NCI-H510A treated with DMSO at 0.1 percent for 48 hours (cell line): ENCODE results near the gene PTPRD.
A peak's percentile ranks its signal among the peaks of the same experiment; 100 is the strongest.

Experiments used
- DNase-seq: peaks from one replicate; lab custom pipeline; 2025; lab: John Stamatoyannopoulos, UW

PTPRD gene

GRCh38 chr9:9892217-9892616 is 720.6 kb downstream of the PTPRD start:
- DNase-seq: no peak

- no peak for DNase-seq
Measured at GRCh38 chr9:9881692-9882091, 731.1 kb downstream of the PTPRD start.

- no peak for DNase-seq
Measured at GRCh38 chr9:9874270-9874669, 738.5 kb downstream of the PTPRD start.

GRCh38 chr9:9862235-9862810 is 750.5 kb downstream of the PTPRD start:
- no peak for DNase-seq

- peak; percentile 17 for DNase-seq
Measured at GRCh38 chr9:9855177-9856078, 757.4 kb downstream of the PTPRD start.

- DNase-seq: no peak
Measured at GRCh38 chr9:9847750-9848149, 765.1 kb downstream of the PTPRD start.

GRCh38 chr9:9846557-9846956 is 766.2 kb downstream of the PTPRD start:
- DNase-seq: no peak

GRCh38 chr9:9820436-9820835 is 792.4 kb downstream of the PTPRD start:
- no peak for DNase-seq

- no peak for DNase-seq
Measured at GRCh38 chr9:9819886-9820285, 792.9 kb downstream of the PTPRD start.

- DNase-seq: no peak
Measured at GRCh38 chr9:9817176-9817575, 795.6 kb downstream of the PTPRD start.

GRCh38 chr9:9804109-9804508 is 808.7 kb downstream of the PTPRD start:
- no peak for DNase-seq

- DNase-seq: no peak
Measured at GRCh38 chr9:9799287-9799686, 813.5 kb downstream of the PTPRD start.

GRCh38 chr9:9792144-9792857 is 820.5 kb downstream of the PTPRD start:
- no peak for DNase-seq

GRCh38 chr9:9791611-9792010 is 821.2 kb downstream of the PTPRD start:
- DNase-seq: peak; percentile 6

- DNase-seq: peak; percentile 81
Measured at GRCh38 chr9:9790216-9790872, 822.5 kb downstream of the PTPRD start.

- no peak for DNase-seq
Measured at GRCh38 chr9:9783711-9784110, 829.1 kb downstream of the PTPRD start.

GRCh38 chr9:9783211-9783610 is 829.6 kb downstream of the PTPRD start:
- DNase-seq: no peak

- DNase-seq: no peak
Measured at GRCh38 chr9:9778293-9778692, 834.5 kb downstream of the PTPRD start.

- DNase-seq: no peak
Measured at GRCh38 chr9:9774471-9774870, 838.3 kb downstream of the PTPRD start.

- no peak for DNase-seq
Measured at GRCh38 chr9:9771314-9771713, 841.5 kb downstream of the PTPRD start.

- DNase-seq: no peak
Measured at GRCh38 chr9:9764821-9765220, 848.0 kb downstream of the PTPRD start.

- no peak for DNase-seq
Measured at GRCh38 chr9:9754186-9754585, 858.6 kb downstream of the PTPRD start.
